Stimulated activated CD4-positive, alpha-beta T cell treated with anti-CD3 and anti-CD28 coated beads, Interleukin-15, amount 100 ng/mL, for 1 hour (primary cell): ENCODE results near the gene ARHGAP12.
A peak's percentile ranks its signal among the peaks of the same experiment; 100 is the strongest.
"Not testable (repeated sequence)": the region's sequence is repeated elsewhere in the genome, so short reads cannot be mapped to it uniquely, and the experiment has no call there.

ENCODE experiments used
- DNase-seq, 2 donors: peaks; one replicate each; pipeline ENCODE4 v3.0.0-alpha.2; 2020; ENCODE audit warnings: low read depth in 1 of 2, low spot score in 1 of 2

ARHGAP12 gene

GRCh38 chr10:31928549-31929260, at the start of gene ARHGAP12:
TSS of gene ARHGAP12 (minus strand) at chr10:31928831. CDS start at chr10:31908855, 19,976 bp downstream.
- peak; percentile 70 to 86 for DNase-seq

GRCh38 chr10:31978156-31978483, 49.5 kb upstream of the ARHGAP12 start:
- DNase-seq, result no peak

GRCh38 chr10:31977440-31978155, 49.0 kb upstream of the ARHGAP12 start:
- DNase-seq, result no peak

GRCh38 chr10:31975157-31975765, 46.6 kb upstream of the ARHGAP12 start:
- no peak for DNase-seq

GRCh38 chr10:31974434-31975124, 45.9 kb upstream of the ARHGAP12 start:
- no peak for DNase-seq

GRCh38 chr10:31972519-31973041, 43.9 kb upstream of the ARHGAP12 start:
- no peak for DNase-seq

- DNase-seq, result not testable (repeated sequence)
These were observed 41.2 kb upstream of the ARHGAP12 start for GRCh38 chr10:31969847-31970246.

GRCh38 chr10:31963589-31963980, 35.0 kb upstream of the ARHGAP12 start:
- no peak for DNase-seq

- DNase-seq, result no peak
These were observed 34.4 kb upstream of the ARHGAP12 start for GRCh38 chr10:31962826-31963588.

GRCh38 chr10:31961277-31962074, 32.8 kb upstream of the ARHGAP12 start:
- no peak for DNase-seq

- DNase-seq, result no peak
These were observed 31.0 kb upstream of the ARHGAP12 start for GRCh38 chr10:31959461-31960173.

GRCh38 chr10:31958856-31959255, 30.2 kb upstream of the ARHGAP12 start:
- no peak for DNase-seq

GRCh38 chr10:31956200-31956946, 27.7 kb upstream of the ARHGAP12 start:
- no peak for DNase-seq

GRCh38 chr10:31954410-31955191, 26.0 kb upstream of the ARHGAP12 start:
- DNase-seq, result no peak

- DNase-seq, result no peak
These were observed 24.8 kb upstream of the ARHGAP12 start for GRCh38 chr10:31953480-31953879.

GRCh38 chr10:31953080-31953479, 24.4 kb upstream of the ARHGAP12 start:
- DNase-seq, result no peak

GRCh38 chr10:31952066-31952465, 23.4 kb upstream of the ARHGAP12 start:
- DNase-seq, result no peak

- no peak for DNase-seq
These were observed 20.6 kb upstream of the ARHGAP12 start for GRCh38 chr10:31949266-31949665.
